SK-N-MC (cell line): Measurements from ENCODE around the gene MAPKAPK2.
"Not testable (repeated sequence)": the region's sequence is repeated elsewhere in the genome, so short reads cannot be mapped to it uniquely, and the experiment has no call there.

ENCODE experiments used
- DNase-seq: peaks from one replicate; pipeline ENCODE4 v3.0.0-alpha.2; 2011; ENCODE audit warnings: low read depth, low spot score
- H3K27ac ChIP-seq: fragments of 200-600 bp; sonication (generic); 2 replicates; pipeline ENCODE4 v1.5.1; 2016; ENCODE audit warnings: mixed run types
- H3K36me3 ChIP-seq: fragments of 200-600 bp; sonication (generic); 2 replicates; pipeline ENCODE4 v1.6.1; 2017; ENCODE audit warnings: antibody characterized with exemption, low read length, mixed read lengths; ENCODE audit not compliant: insufficient read depth
- H3K4me3 ChIP-seq: fragments of 200-600 bp; sonication (generic); 2 replicates; pipeline ENCODE4 v1.5.1; 2016
- H3K9ac ChIP-seq: fragments of 200-600 bp; sonication (generic); 2 replicates; pipeline ENCODE4 v1.8.0; 2017; ENCODE audit warnings: mixed run types, mixed read lengths; ENCODE audit not compliant: insufficient read length
- H3K9me3 ChIP-seq: fragments of 200-600 bp; sonication (generic); 2 replicates; pipeline ENCODE4 v1.6.1; 2017; ENCODE audit warnings: low read depth, mild to moderate bottlenecking, antibody characterized with exemption, low read length, moderate library complexity, mixed read lengths
- EZH2 ChIP-seq: fragments of 200-600 bp; sonication (generic); IDR thresholded peaks from one replicate; pipeline ENCODE4 v1.6.1; 2017; ENCODE audit warnings: antibody characterized with exemption
- FOXP2 ChIP-seq: optimal IDR thresholded peaks from 2 replicates; pipeline ENCODE3; 2011; ENCODE audit warnings: mild to moderate bottlenecking, moderate library complexity; ENCODE audit not compliant: insufficient read depth; ENCODE audit errors: extremely low read length, control extremely low read depth
- POLR2AphosphoS5 ChIP-seq: IDR thresholded peaks from 2 replicates; pipeline ENCODE4 v1.6.1; 2012; ENCODE audit warnings: mild to moderate bottlenecking, low read depth, low read length, borderline replicate concordance

MAPKAPK2 gene

GRCh38 chr1:206754011-206754410, 69.3 kb downstream of the MAPKAPK2 start:
- no peaks in the 10 kb centered on the region for H3K9me3 ChIP-seq
- no peak overlapping the region for H3K4me3 ChIP-seq
- DNase-seq: no peak
- TF ChIP-seq FOXP2: no peak
- TF ChIP-seq EZH2: no peak
- TF ChIP-seq POLR2AphosphoS5: no peak
- no peak overlapping the region for H3K9ac ChIP-seq
- H3K36me3 ChIP-seq: no peaks in the 10 kb centered on the region
- H3K27ac ChIP-seq: no peak overlapping the region

GRCh38 chr1:206757524-206758266, 73.0 kb downstream of the MAPKAPK2 start:
- no peak overlapping the region for H3K4me3 ChIP-seq
- DNase-seq: no peak
- H3K27ac ChIP-seq: no peak overlapping the region
- TF ChIP-seq EZH2 (no peak), FOXP2 (no peak), POLR2AphosphoS5 (no peak)
- no peak overlapping the region for H3K9ac ChIP-seq
- no peaks in the 10 kb centered on the region for H3K9me3 ChIP-seq
- H3K36me3 ChIP-seq: no peaks in the 10 kb centered on the region

DNA sequence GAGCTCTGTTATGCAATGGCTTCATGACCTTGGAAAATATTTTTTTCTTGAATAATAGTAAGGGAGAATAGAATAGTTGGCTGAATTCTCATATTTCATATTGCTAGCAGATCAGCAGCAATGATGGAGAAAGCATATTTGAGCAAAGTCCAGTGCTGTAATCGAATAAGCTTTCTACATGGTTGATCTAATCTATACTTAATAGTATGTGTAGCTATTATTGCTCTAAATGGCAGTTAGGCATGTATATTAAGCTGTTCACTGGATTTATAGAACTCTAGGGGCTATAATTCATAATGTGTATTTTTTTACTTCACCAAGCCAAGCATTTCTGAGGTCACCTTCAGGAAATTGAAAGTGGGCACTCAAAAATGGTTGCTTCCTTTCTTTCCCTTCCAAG, 75.9 kb downstream of the MAPKAPK2 start:
- Histone ChIP-seq H3K36me3 (no peaks in the 10 kb centered on the region), H3K27ac (no peak overlapping the region), H3K9ac (no peak overlapping the region), H3K9me3 (no peaks in the 10 kb centered on the region), H3K4me3 (no peak overlapping the region)
- TF ChIP-seq FOXP2: no peak
- TF ChIP-seq POLR2AphosphoS5: no peak
- no peak for TF ChIP-seq EZH2
- DNase-seq: no peak

- no peak for DNase-seq
- Histone ChIP-seq H3K27ac (no peak overlapping the region), H3K36me3 (no peaks in the 10 kb centered on the region), H3K9me3 (no peaks in the 10 kb centered on the region), H3K4me3 (no peak overlapping the region), H3K9ac (no peak overlapping the region)
- TF ChIP-seq POLR2AphosphoS5 (no peak), FOXP2 (no peak), EZH2 (no peak)
Measured at GRCh38 chr1:206761159-206761768, 76.6 kb downstream of the MAPKAPK2 start.

DNA sequence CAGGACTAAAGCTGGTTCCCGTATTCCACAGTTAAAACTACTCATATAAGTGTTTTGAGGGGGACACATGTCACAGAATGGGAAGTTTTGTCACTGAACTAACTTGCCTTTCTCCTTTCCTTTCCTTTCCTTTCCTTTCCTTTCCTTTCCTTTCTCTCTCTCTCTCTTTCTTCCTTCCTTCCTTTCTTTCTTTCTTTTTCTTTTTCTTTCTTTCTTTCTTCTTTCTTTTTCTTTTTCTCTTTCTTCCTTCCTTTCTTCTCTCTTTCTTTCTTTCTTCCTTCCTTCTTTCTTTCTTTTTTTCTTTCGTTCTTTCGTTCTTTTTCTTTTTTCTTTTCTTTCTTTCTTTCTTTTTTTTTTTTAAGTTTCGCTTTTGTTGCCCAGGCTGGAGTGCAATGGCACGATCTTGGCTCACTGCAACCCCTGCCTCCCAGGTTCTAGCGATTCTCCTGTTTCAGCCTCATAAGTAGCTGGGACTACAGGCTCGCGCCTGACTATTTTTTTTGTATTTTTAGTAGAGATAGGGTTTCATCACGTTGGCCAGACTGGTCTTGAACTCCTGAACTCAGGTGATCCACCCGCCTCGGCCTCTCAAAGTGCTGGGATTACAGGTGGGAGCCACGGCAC, 78.1 kb downstream of the MAPKAPK2 start:
- H3K36me3 ChIP-seq, H3K9me3 ChIP-seq, H3K4me3 ChIP-seq, H3K27ac ChIP-seq, H3K9ac ChIP-seq, DNase-seq: not testable (repeated sequence)

GRCh38 chr1:206765771-206766170, 81.1 kb downstream of the MAPKAPK2 start:
- H3K36me3 ChIP-seq, DNase-seq, H3K27ac ChIP-seq, H3K9ac ChIP-seq, H3K9me3 ChIP-seq, H3K4me3 ChIP-seq: not testable (repeated sequence)

- no peak overlapping the region for H3K9ac ChIP-seq
- no peaks in the 10 kb centered on the region for H3K9me3 ChIP-seq
- H3K4me3 ChIP-seq: no peak overlapping the region
- TF ChIP-seq FOXP2 (no peak), EZH2 (no peak), POLR2AphosphoS5 (no peak)
- H3K27ac ChIP-seq: no peak overlapping the region
- DNase-seq: no peak
- no peaks in the 10 kb centered on the region for H3K36me3 ChIP-seq
Measured at GRCh38 chr1:206766251-206766856, 81.6 kb downstream of the MAPKAPK2 start.

GRCh38 chr1:206768472-206769303, 84.0 kb downstream of the MAPKAPK2 start:
- H3K4me3 ChIP-seq: no peak overlapping the region
- H3K36me3 ChIP-seq: no peaks in the 10 kb centered on the region
- H3K27ac ChIP-seq: no peak overlapping the region
- DNase-seq: no peak
- H3K9ac ChIP-seq: no peak overlapping the region
- no peaks in the 10 kb centered on the region for H3K9me3 ChIP-seq
- TF ChIP-seq FOXP2 (no peak), POLR2AphosphoS5 (no peak), EZH2 (no peak)
